ENCODE data around the gene GAGE13. TPM values are rescaled to one million over a fixed set of nuclear protein-coding genes. Genes with fewer than 3 reads are reported as not detected.

GAGE13 gene
- total and polyA plus RNA-seq, 9 of the 15 experiments (the other 6 are each of a cell fraction or from before 2014, with no cell fraction given): 31.6 to 506 (median 154) TPM

DNA sequence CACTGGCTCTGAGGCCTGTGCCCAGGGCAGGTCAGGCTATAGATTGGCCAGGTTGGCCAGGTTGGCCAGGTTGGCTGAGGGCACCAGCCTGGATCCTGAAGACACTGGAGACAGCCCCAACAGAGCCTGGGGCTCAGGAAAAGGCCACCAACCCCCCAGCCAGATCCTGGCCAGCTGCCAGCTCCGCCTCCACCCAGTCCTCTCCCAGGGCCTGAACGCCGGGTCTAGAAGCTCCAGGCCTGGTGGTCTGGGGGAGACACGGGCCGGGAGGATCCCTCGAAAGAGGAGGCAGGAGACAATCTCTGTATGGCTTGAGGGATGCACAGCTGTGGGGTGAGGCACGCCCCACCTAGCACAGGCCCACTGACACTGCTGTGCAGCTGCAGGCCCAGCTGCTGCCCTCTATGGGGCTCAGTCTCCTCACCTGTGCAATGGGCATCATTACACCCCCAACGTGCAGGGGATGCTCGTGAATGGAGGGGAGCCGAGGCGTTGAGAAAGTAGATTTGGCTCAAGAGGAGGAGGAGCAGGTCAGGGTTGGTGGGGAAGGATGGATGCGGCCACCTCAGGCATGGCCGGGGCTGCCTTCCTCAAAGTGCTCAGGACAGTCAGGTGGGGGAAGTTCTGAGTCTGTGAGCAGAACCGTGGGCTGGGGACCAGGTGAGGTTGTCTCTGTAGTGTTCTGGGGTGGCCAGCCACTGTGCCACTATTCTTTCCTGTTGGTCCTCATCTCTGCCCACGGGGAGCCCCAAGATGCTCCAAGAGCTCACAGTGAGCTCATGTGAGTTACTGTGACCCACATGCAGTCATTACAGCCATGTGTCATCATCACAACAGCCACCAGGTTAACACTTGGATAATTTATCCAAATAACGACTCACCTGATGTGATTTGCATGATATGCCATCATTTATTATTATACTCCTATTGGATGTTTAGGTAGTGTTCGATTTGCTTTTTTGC, 38.7 kb upstream of the GAGE13 start (continued):
- TF ChIP-seq RCOR1 (IDR thresholded peaks at IDR 0.05; ENCODE audit: borderline replicate concordance in 1 of 2, low read depth in 2 of 2, low read length in 2 of 2): no peak
- TF ChIP-seq HOXB6 (CRISPR knock-in tag; IDR thresholded peaks at IDR 0.05; ENCODE audit: borderline replicate concordance): no peak
- TF ChIP-seq HBP1 (CRISPR knock-in tag; IDR thresholded peaks at IDR 0.05): no peak
- TF ChIP-seq CTCFL (IDR thresholded peaks at IDR 0.05; ENCODE audit: borderline replicate concordance, insufficient read depth, low read depth, low read length, poor library complexity, severe bottlenecking): no peak
- TF ChIP-seq NFIC (IDR thresholded peaks at IDR 0.05): peak; percentile 89
- TF ChIP-seq PHF20 (IDR thresholded peaks at IDR 0.05; ENCODE audit: partially characterized antibody): no peak
- TF ChIP-seq, protein P1, sequence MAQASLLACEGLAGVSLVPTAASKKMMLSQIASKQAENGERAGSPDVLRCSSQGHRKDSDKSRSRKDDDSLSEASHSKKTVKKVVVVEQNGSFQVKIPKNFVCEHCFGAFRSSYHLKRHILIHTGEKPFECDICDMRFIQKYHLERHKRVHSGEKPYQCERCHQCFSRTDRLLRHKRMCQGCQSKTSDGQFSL (CRISPR knock-in tag; IDR thresholded peaks at IDR 0.05): peak; percentile 84
- TF ChIP-seq, protein P1 (tag; IDR thresholded peaks at IDR 0.05): no peak
- TF ChIP-seq BCOR (IDR thresholded peaks at IDR 0.05): peak; percentile 53; the same call in 1 of the 2 replicates
- TF ChIP-seq FOS (IDR thresholded peaks at IDR 0.05; ENCODE audit: extremely low read depth, insufficient read length): no peak
- no peak for TF ChIP-seq TAF9B (IDR thresholded peaks at IDR 0.05; ENCODE audit: partially characterized antibody)
- no peak for TF ChIP-seq STAT5A (IDR thresholded peaks at IDR 0.05; ENCODE audit: borderline replicate concordance, low read length)
- peak; percentile 48 for TF ChIP-seq RBM25 (IDR thresholded peaks at IDR 0.05; ENCODE audit: low read depth, low read length, severe bottlenecking)
- no peak for TF ChIP-seq MTA3 (IDR thresholded peaks at IDR 0.05; ENCODE audit: borderline replicate concordance)

All from K562 (cell line).